HepG2 (cell line): Measurements from ENCODE around the gene MAFF. TPM values are rescaled to one million over a fixed set of nuclear protein-coding genes. Genes with fewer than 3 reads are reported as not detected.

Experiments
- ARID3A ChIP-seq: IDR thresholded peaks from 2 replicates; pipeline ENCODE4 v1.6.1; 2012; ENCODE audit warnings: low read depth, low read length, improper control_type of control experiment
- ARNT2 ChIP-seq: sonication (generic); formaldehyde crosslinking; IDR thresholded peaks from 2 replicates; pipeline ENCODE4 v1.8.0; 2022; ENCODE audit warnings: mild to moderate bottlenecking, low read depth, missing genetic modification reagents, moderate library complexity
- ELF4 ChIP-seq: sonication (generic); formaldehyde crosslinking; IDR thresholded peaks from 2 replicates; pipeline ENCODE4 v1.5.0; 2020; ENCODE audit warnings: missing genetic modification reagents, mild to moderate bottlenecking, moderate library complexity, borderline replicate concordance
- ESRRA ChIP-seq: sonication (generic); formaldehyde crosslinking; IDR thresholded peaks from 2 replicates; pipeline ENCODE4 v1.5.1; 2020; ENCODE audit warnings: mild to moderate bottlenecking, low read depth, missing genetic modification reagents
- FLYWCH1 ChIP-seq: sonication (generic); formaldehyde crosslinking; IDR thresholded peaks from 2 replicates; pipeline ENCODE4 v1.8.1; 2023; ENCODE audit warnings: mild to moderate bottlenecking, missing genetic modification reagents
- FOXK1 ChIP-seq: sonication (generic); formaldehyde crosslinking; IDR thresholded peaks from 2 replicates; pipeline ENCODE4 v1.4.0; 2020; ENCODE audit warnings: low read depth, missing genetic modification reagents, borderline replicate concordance
- GABPA ChIP-seq, 2 experiments: IDR thresholded peaks; 2 replicates each; pipeline ENCODE4 v1.6.1; 2011 to 2016; ENCODE audit warnings: low read depth in 2 of 2, low read length in 1 of 2, missing biosample characterization in 1 of 2, missing genetic modification characterization in 1 of 2
- NFATC3 ChIP-seq: sonication (generic); formaldehyde crosslinking; IDR thresholded peaks from 2 replicates; pipeline ENCODE4 v1.5.1; 2020; ENCODE audit warnings: mild to moderate bottlenecking, missing genetic modification reagents
- NFKB2 ChIP-seq: sonication (generic); formaldehyde crosslinking; IDR thresholded peaks from 2 replicates; pipeline ENCODE4 v1.4.0; 2020; ENCODE audit warnings: missing genetic modification reagents, borderline replicate concordance
- NPAS2 ChIP-seq: sonication (generic); formaldehyde crosslinking; IDR thresholded peaks from 2 replicates; pipeline ENCODE4 v1.8.0; 2022; ENCODE audit warnings: mild to moderate bottlenecking, missing genetic modification reagents, borderline replicate concordance
- NRL ChIP-seq: sonication (generic); formaldehyde crosslinking; IDR thresholded peaks from 2 replicates; pipeline ENCODE4 v1.5.0; 2020; ENCODE audit warnings: missing genetic modification reagents, mild to moderate bottlenecking, moderate library complexity, borderline replicate concordance
- RAD51 ChIP-seq: fragments of 450-650 bp; IDR thresholded peaks from 2 replicates; pipeline ENCODE4 v1.6.1; 2016; ENCODE audit warnings: borderline replicate concordance
- REL ChIP-seq: sonication (generic); formaldehyde crosslinking; conservative IDR thresholded peaks from 2 replicates; pipeline ENCODE4 v1.8.0; 2022; ENCODE audit warnings: mild to moderate bottlenecking, missing genetic modification reagents, moderate library complexity
- RELA ChIP-seq: sonication (generic); formaldehyde crosslinking; IDR thresholded peaks from 2 replicates; pipeline ENCODE4 v1.4.0; 2020; ENCODE audit warnings: missing genetic modification reagents
- TFAP4 ChIP-seq: sonication (generic); IDR thresholded peaks from 2 replicates; pipeline ENCODE4 v1.6.1; 2016; ENCODE audit warnings: low read depth, borderline replicate concordance
- TGIF2 ChIP-seq: IDR thresholded peaks from 2 replicates; pipeline ENCODE4 v1.6.1; 2016; ENCODE audit warnings: control low read depth, missing compliant biosample characterization
- ZBTB20 ChIP-seq: sonication (generic); formaldehyde crosslinking; IDR thresholded peaks from 2 replicates; pipeline ENCODE4 v1.8.1; 2023; ENCODE audit warnings: missing genetic modification reagents, low read depth, mild to moderate bottlenecking, borderline replicate concordance
- ZBTB4 ChIP-seq: sonication (generic); formaldehyde crosslinking; IDR thresholded peaks from 2 replicates; pipeline ENCODE4 v1.4.0; 2020; ENCODE audit warnings: missing genetic modification reagents, mild to moderate bottlenecking, borderline replicate concordance
- ZFAT ChIP-seq: sonication (generic); formaldehyde crosslinking; conservative IDR thresholded peaks from 2 replicates; pipeline ENCODE4 v1.8.1; 2023; ENCODE audit warnings: missing genetic modification reagents, inconsistent platforms
- ZNF225 ChIP-seq: sonication (generic); formaldehyde crosslinking; IDR thresholded peaks from 2 replicates; pipeline ENCODE4 v1.4.0; 2020; ENCODE audit warnings: mild to moderate bottlenecking, missing genetic modification reagents
- ZNF260 ChIP-seq: sonication (generic); formaldehyde crosslinking; IDR thresholded peaks from 2 replicates; pipeline ENCODE4 v1.4.0; 2020; ENCODE audit warnings: missing genetic modification reagents, low read depth, mild to moderate bottlenecking, borderline replicate concordance
- ZNF576 ChIP-seq: sonication (generic); formaldehyde crosslinking; IDR thresholded peaks from 2 replicates; pipeline ENCODE4 v1.4.0; 2020; ENCODE audit warnings: mild to moderate bottlenecking, missing genetic modification reagents
- ZNF883 ChIP-seq: sonication (generic); formaldehyde crosslinking; IDR thresholded peaks from 2 replicates; pipeline ENCODE4 v1.5.1; 2020; ENCODE audit warnings: mild to moderate bottlenecking, missing genetic modification reagents; ENCODE audit errors: not compliant biosample characterization
- ZZZ3 ChIP-seq: sonication (generic); formaldehyde crosslinking; IDR thresholded peaks from 2 replicates; pipeline ENCODE4 v1.4.0; 2020; ENCODE audit warnings: missing genetic modification reagents, mild to moderate bottlenecking, borderline replicate concordance
- polyA plus RNA-seq, 8 experiments: library from polyadenylated mRNA; depleted of rRNA in 3 of 8; stranded (reverse) in 7 of 8; unstranded in 1 of 8; fragments of >200 nt; fragmentation: Illumina TruSeq in 4 of 8; extraction: Trizol in 4 of 8; gene quantifications; 2 replicates each; pipeline versions ENCODE4 v1.2.1 to v1.2.3, GENCODE V29; 2011 to 2016; ENCODE audit warnings: low read depth in 4 of 8, missing spikeins in 1 of 8, mixed read lengths in 1 of 8; ENCODE audit not compliant: insufficient read depth in 1 of 8
- total RNA-seq, 5 experiments: library from RNA; depleted of rRNA; stranded (reverse); fragments of >200 nt; fragmentation: Illumina TruSeq; extraction: Trizol; gene quantifications; 2 replicates each; pipeline ENCODE4 v1.2.3, GENCODE V29; 2016; ENCODE audit warnings: low read depth in 1 of 5

The MAFF gene
- total and polyA plus RNA-seq, 2 of the 13 experiments (the other 11 are each of a cell fraction or from before 2014, with no cell fraction given): 5.4 to 14.3 TPM

GRCh38 chr22:38181453-38182200 lies 20.2 kb upstream of the MAFF start, which contains the start of gene PLA2G6 (continued):
- TF ChIP-seq ZBTB4 (CRISPR knock-in tag) (no peak), TGIF2 (peak; percentile 24; the same call in 1 of the 2 replicates), RELA (CRISPR knock-in tag) (no peak), GABPA (IDR thresholded peaks at IDR 0.05; ENCODE audit: low read depth, low read length) (no peak), GABPA (CRISPR knock-in tag; IDR thresholded peaks at IDR 0.05; ENCODE audit: low read depth) (peak; percentile 75), ARID3A (no peak), REL (CRISPR knock-in tag) (no peak), ZNF883 (CRISPR knock-in tag) (no peak), ZZZ3 (CRISPR knock-in tag) (no peak), NRL (0 out of 2 replicates have a peak, but pooled peaks have one; percentile 33), ZNF225 (CRISPR knock-in tag) (no peak), ZNF576 (CRISPR knock-in tag) (no peak), NFATC3 (CRISPR knock-in tag) (no peak), ARNT2 (CRISPR knock-in tag) (0 out of 2 replicates have a peak, but pooled peaks have one; percentile 28), ZNF260 (CRISPR knock-in tag) (no peak), FLYWCH1 (CRISPR knock-in tag) (no peak), NPAS2 (no peak), TFAP4 (no peak), NFKB2 (CRISPR knock-in tag) (no peak; the same call in 1 of the 2 replicates), RAD51 (peak; percentile 86), ESRRA (CRISPR knock-in tag) (no peak), ZFAT (CRISPR knock-in tag) (no peak), ELF4 (peak; percentile 95), FOXK1 (CRISPR knock-in tag) (peak; percentile 97), ZBTB20 (no peak)
